AG04450 (cell line): ENCODE results near the gene ANKRD36B. TPM values are rescaled to one million over a fixed set of nuclear protein-coding genes. Genes with fewer than 3 reads are reported as not detected.

ENCODE experiments used
- polyA plus RNA-seq: library from polyadenylated mRNA; depleted of rRNA; stranded (reverse); fragments of >200 nt; gene quantifications from 2 replicates; pipeline ENCODE4 v1.2.3, GENCODE V29; 2011; rRNA removed

The ANKRD36B gene
- polyA plus RNA-seq, 1 experiment: 6.7 TPM

Other genes with a start within 250 kb of the ANKRD36B start
- gene COX5B, start 56.2 kb upstream of the ANKRD36B start, polyA plus RNA-seq: 287 and 302 TPM in 2 replicates
- gene ACTR1B, start 74.2 kb upstream of the ANKRD36B start, polyA plus RNA-seq: 26.4 and 37.6 TPM in 2 replicates
- 1.3 and 1.5 TPM in 2 replicates for gene C2orf92, start 79.8 kb upstream of the ANKRD36B start, polyA plus RNA-seq
- 0.06 TPM in 1 of 2 replicates, not detected in the other for gene ZAP70, start 123.7 kb upstream of the ANKRD36B start, polyA plus RNA-seq